Parathyroid adenoma (tissue), 2 donors: ENCODE measurements around the gene GLI2.

ENCODE experiments used
- H2AFZ ChIP-seq: fragments of 300-600 bp; sonication (generic); one replicate; pipeline ENCODE4 v1.7.0; 2017; ENCODE audit warnings: antibody characterized with exemption, mild to moderate bottlenecking
- H3K27ac ChIP-seq: fragments of 300-600 bp; sonication (generic); one replicate; pipeline ENCODE4 v1.7.0; 2017
- H3K27me3 ChIP-seq: fragments of 300-600 bp; sonication (generic); one replicate; pipeline ENCODE4 v1.7.0; 2017; ENCODE audit warnings: low read length; ENCODE audit not compliant: control insufficient read depth, insufficient read depth
- H3K36me3 ChIP-seq: fragments of 300-600 bp; sonication (generic); one replicate; pipeline ENCODE4 v1.7.0; 2017; ENCODE audit warnings: low read length; ENCODE audit not compliant: control insufficient read depth, insufficient read depth
- H3K4me1 ChIP-seq: fragments of 300-600 bp; sonication (generic); one replicate; pipeline ENCODE4 v1.7.0; 2017; ENCODE audit warnings: control low read depth
- H3K4me2 ChIP-seq: fragments of 300-600 bp; sonication (generic); one replicate; pipeline ENCODE4 v1.7.0; 2017; ENCODE audit warnings: low read length
- H3K4me3 ChIP-seq: fragments of 300-600 bp; sonication (generic); one replicate; pipeline ENCODE4 v1.7.0; 2017; ENCODE audit warnings: low read depth, low read length
- H3K79me2 ChIP-seq: fragments of 300-600 bp; sonication (generic); one replicate; pipeline ENCODE4 v1.7.0; 2017; ENCODE audit warnings: control low read depth
- H3K9ac ChIP-seq: fragments of 300-600 bp; sonication (generic); one replicate; pipeline ENCODE4 v1.7.0; 2017; ENCODE audit warnings: mild to moderate bottlenecking
- H3K9me3 ChIP-seq: fragments of 300-600 bp; sonication (generic); one replicate; pipeline ENCODE4 v1.7.0; 2017; ENCODE audit warnings: low read length; ENCODE audit not compliant: control insufficient read depth
- TF ChIP-seq, protein P1 (sequence below): fragments of 300-600 bp; sonication (generic); IDR thresholded peaks from one replicate; pipeline ENCODE4 v1.7.0; 2017; ENCODE audit warnings: antibody characterized with exemption, mild to moderate bottlenecking
- donor health status: primary hyperparathyroidism.

The GLI2 gene

GRCh38 chr2:120709608-120710041 is 26.0 kb upstream of the GLI2 start:
- H3K9ac ChIP-seq = no peak overlapping the region
- no peak overlapping the region for H3K4me2 ChIP-seq
- H3K79me2 ChIP-seq = no peaks in the 10 kb centered on the region
- TF ChIP-seq, protein P1, sequence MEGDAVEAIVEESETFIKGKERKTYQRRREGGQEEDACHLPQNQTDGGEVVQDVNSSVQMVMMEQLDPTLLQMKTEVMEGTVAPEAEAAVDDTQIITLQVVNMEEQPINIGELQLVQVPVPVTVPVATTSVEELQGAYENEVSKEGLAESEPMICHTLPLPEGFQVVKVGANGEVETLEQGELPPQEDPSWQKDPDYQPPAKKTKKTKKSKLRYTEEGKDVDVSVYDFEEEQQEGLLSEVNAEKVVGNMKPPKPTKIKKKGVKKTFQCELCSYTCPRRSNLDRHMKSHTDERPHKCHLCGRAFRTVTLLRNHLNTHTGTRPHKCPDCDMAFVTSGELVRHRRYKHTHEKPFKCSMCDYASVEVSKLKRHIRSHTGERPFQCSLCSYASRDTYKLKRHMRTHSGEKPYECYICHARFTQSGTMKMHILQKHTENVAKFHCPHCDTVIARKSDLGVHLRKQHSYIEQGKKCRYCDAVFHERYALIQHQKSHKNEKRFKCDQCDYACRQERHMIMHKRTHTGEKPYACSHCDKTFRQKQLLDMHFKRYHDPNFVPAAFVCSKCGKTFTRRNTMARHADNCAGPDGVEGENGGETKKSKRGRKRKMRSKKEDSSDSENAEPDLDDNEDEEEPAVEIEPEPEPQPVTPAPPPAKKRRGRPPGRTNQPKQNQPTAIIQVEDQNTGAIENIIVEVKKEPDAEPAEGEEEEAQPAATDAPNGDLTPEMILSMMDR = no peak
- no peaks in the 10 kb centered on the region for H3K27me3 ChIP-seq
- H2AFZ ChIP-seq = no peak overlapping the region
- no peak overlapping the region for H3K4me3 ChIP-seq
- H3K27ac ChIP-seq = no peak overlapping the region
- H3K36me3 ChIP-seq = no peaks in the 10 kb centered on the region
- no peaks in the 10 kb centered on the region for H3K4me1 ChIP-seq
- H3K9me3 ChIP-seq = no peaks in the 10 kb centered on the region

- Histone ChIP-seq H3K4me3 (no peak overlapping the region), H3K27ac (no peak overlapping the region), H3K9me3 (no peaks in the 10 kb centered on the region), H2AFZ (no peak overlapping the region), H3K4me1 (no peaks in the 10 kb centered on the region), H3K79me2 (no peaks in the 10 kb centered on the region), H3K4me2 (no peak overlapping the region), H3K9ac (no peak overlapping the region), H3K27me3 (no peaks in the 10 kb centered on the region), H3K36me3 (no peaks in the 10 kb centered on the region)
- TF ChIP-seq, protein P1 = no peak
Measured at GRCh38 chr2:120710256-120710655, 25.4 kb upstream of the GLI2 start.

DNA sequence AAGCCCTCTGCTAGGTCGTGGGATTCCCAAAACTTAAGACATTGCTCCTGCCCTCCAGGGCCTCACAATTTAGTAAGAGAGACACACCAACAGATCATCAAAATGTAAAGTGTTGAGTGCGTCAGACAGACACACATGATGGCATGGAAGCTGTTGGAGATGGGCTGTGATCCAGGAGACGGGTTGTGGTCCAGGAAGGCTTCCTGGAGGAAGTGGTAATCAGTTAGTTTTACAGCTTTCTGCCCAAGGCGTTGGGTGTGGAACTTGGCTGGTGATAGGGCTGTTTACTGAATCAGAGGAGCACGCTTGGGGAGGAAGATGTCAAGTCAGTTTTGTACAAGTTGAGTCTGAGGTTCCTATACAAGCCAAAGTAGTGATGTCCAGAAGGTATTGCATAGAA is 24.0 kb upstream of the GLI2 start:
- no peaks in the 10 kb centered on the region for H3K36me3 ChIP-seq
- TF ChIP-seq, protein P1 = no peak

DNA sequence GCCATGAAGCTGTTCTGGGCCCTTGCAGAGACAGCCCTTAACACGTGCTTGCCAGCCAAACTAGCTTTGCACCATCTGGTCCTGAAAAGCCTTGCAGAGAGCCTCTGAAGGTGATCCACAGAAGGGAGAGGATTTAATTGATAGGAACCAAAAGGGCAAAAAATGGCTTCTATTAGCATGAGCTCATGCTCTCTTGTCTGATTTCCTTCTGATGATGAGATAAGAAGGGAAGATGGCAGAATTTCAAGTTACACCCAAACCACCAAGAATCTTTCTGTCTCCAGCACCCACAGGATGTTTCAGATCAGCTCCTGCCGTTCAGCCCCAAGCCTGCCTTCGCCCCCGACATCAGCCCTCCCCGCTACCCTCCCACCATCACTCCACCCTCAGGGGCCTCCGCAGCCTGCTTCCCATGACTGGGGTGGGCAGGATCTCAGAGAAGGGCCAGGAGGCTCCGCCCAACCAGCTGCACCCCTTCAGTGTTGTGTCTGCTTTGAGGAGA is 23.4 kb upstream of the GLI2 start:
- Histone ChIP-seq H3K4me3 (no peak overlapping the region), H3K4me2 (no peak overlapping the region), H3K27ac (no peak overlapping the region), H3K4me1 (no peaks in the 10 kb centered on the region), H3K9ac (no peak overlapping the region), H3K79me2 (no peaks in the 10 kb centered on the region), H3K9me3 (no peaks in the 10 kb centered on the region), H2AFZ (no peak overlapping the region), H3K27me3 (no peaks in the 10 kb centered on the region), H3K36me3 (no peaks in the 10 kb centered on the region)
- TF ChIP-seq, protein P1 = no peak

More for the DNA sequence above, 24.0 kb upstream of the GLI2 start:
- Histone ChIP-seq H3K27ac (no peak overlapping the region), H3K27me3 (no peaks in the 10 kb centered on the region), H3K9me3 (no peaks in the 10 kb centered on the region), H3K9ac (no peak overlapping the region), H3K4me1 (no peaks in the 10 kb centered on the region), H3K4me2 (no peak overlapping the region), H3K79me2 (no peaks in the 10 kb centered on the region), H3K4me3 (no peak overlapping the region), H2AFZ (no peak overlapping the region)

DNA sequence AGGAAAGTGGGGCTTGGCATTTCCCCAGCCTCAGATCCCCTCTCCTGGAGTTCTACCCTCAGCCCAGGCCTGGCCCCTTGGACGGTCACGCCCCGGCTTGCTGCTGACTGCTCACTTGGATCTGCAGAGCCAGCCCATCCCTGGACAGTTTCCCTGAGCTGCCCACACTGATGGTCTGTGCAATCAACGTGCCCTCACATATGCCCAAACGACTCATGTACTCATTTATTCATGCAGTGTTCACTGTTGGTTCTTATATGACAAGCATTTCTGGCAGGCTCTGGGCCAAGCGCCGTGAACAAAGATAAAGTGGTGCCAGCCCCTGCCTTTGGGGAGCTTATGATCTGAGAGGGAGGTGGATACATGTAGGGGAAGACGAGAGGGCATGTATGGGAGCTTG is 20.3 kb upstream of the GLI2 start:
- Histone ChIP-seq H3K27me3 (no peaks in the 10 kb centered on the region), H3K4me2 (no peak overlapping the region), H3K4me3 (no peak overlapping the region), H3K36me3 (no peaks in the 10 kb centered on the region), H3K9ac (no peak overlapping the region), H2AFZ (no peak overlapping the region), H3K79me2 (no peaks in the 10 kb centered on the region), H3K9me3 (no peaks in the 10 kb centered on the region), H3K27ac (no peak overlapping the region), H3K4me1 (no peaks in the 10 kb centered on the region)
- TF ChIP-seq, protein P1 = no peak
